Bronchial epithelial cell (primary cell): ENCODE data around the gene STAT4. TPM values are rescaled to one million over a fixed set of nuclear protein-coding genes. Genes with fewer than 3 reads are reported as not detected.

ENCODE experiments used
- DNase-seq: peaks from one replicate; pipeline ENCODE4 v3.0.0-alpha.2; 2010; ENCODE audit warnings: low read depth
- FAIRE-seq: peaks from 2 replicates; lab custom pipeline; 2011; peaks lifted over from hg19 to GRCh38; lab: Jason Lieb, UNC
- H3K27me3 ChIP-seq: 2 replicates; pipeline ENCODE4 v1.5.1; 2011; ENCODE audit warnings: low read length; ENCODE audit not compliant: control insufficient read depth, insufficient read depth
- H3K36me3 ChIP-seq: 2 replicates; pipeline ENCODE4 v1.5.1; 2011; ENCODE audit warnings: low read length; ENCODE audit not compliant: control insufficient read depth, insufficient read depth
- H3K4me3 ChIP-seq: 2 replicates; pipeline ENCODE4 v1.5.1; 2011; ENCODE audit warnings: mild to moderate bottlenecking, low read depth, low read length, control low read depth
- total RNA-seq: library from RNA; depleted of rRNA; stranded (reverse); fragments of >200 nt; gene quantifications from 2 replicates; pipeline ENCODE4 v1.2.1, GENCODE V29; 2014
- TF ChIP-seq, protein P1 (sequence below): IDR thresholded peaks from 2 replicates; pipeline ENCODE4 v1.5.1; 2011; ENCODE audit warnings: mild to moderate bottlenecking, moderate library complexity, low read length, control low read depth, inconsistent platforms; ENCODE audit not compliant: insufficient read depth, severe bottlenecking

The STAT4 gene
- total RNA-seq, 1 donor from 2014 or later, result 7.1 TPM

DNA sequence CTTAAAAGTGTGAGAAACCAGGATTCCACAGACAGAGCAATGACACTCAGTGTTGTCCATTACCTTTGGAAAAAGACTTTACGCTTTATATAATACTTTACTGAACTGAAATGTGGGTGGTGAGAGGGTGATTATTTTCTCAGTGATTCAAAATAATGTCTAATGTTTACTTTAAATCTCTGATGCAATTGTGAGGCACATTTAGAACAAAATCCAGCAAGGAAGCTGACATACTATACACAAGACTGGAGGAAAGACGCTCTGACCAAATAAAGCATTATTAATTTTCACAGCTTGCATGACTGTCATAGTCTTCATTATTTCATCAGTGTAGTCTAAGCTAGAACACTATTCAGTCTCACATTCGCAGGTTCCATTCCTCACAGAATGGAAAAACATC lies 102.7 kb downstream of the STAT4 start:
- Histone ChIP-seq H3K4me3 (no peak overlapping the region), H3K27me3 (no peaks in the 10 kb centered on the region), H3K36me3 (no peaks in the 10 kb centered on the region)
- DNase-seq (peak; percentile 89), FAIRE-seq (no peak)
- TF ChIP-seq, protein P1, sequence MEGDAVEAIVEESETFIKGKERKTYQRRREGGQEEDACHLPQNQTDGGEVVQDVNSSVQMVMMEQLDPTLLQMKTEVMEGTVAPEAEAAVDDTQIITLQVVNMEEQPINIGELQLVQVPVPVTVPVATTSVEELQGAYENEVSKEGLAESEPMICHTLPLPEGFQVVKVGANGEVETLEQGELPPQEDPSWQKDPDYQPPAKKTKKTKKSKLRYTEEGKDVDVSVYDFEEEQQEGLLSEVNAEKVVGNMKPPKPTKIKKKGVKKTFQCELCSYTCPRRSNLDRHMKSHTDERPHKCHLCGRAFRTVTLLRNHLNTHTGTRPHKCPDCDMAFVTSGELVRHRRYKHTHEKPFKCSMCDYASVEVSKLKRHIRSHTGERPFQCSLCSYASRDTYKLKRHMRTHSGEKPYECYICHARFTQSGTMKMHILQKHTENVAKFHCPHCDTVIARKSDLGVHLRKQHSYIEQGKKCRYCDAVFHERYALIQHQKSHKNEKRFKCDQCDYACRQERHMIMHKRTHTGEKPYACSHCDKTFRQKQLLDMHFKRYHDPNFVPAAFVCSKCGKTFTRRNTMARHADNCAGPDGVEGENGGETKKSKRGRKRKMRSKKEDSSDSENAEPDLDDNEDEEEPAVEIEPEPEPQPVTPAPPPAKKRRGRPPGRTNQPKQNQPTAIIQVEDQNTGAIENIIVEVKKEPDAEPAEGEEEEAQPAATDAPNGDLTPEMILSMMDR, result no peak

DNA sequence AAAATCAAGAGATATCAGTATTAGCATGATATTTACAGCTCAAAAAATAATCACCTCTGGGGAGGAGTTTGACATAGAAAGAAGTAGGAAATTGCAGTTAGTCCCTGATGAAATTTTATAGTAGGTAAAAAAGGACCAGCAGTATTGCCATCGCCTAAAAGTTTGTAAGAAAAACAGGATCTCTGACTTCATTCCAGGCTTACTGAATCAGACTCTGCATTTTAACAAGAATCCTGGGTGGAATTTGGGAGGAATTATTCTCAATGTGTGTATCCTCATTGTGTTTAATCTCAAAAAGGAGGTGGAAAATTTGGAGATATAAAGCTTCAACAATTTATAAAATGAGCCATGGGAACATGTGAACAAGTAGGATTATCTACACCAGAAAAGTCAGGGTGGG lies 105.7 kb downstream of the STAT4 start:
- TF ChIP-seq, protein P1, result no peak
- FAIRE-seq (no peak), DNase-seq (no peak)
- Histone ChIP-seq H3K4me3 (no peak overlapping the region), H3K27me3 (no peaks in the 10 kb centered on the region), H3K36me3 (no peaks in the 10 kb centered on the region)

- DNase-seq (peak; percentile 81), FAIRE-seq (no peak)
- H3K27me3 ChIP-seq, result no peaks in the 10 kb centered on the region
- TF ChIP-seq, protein P1, result no peak
- no peak overlapping the region for H3K4me3 ChIP-seq
- H3K36me3 ChIP-seq, result no peaks in the 10 kb centered on the region
Measured at GRCh38 chr2:191043438-191043837, 107.4 kb downstream of the STAT4 start.

GRCh38 chr2:191041418-191042161 lies 109.2 kb downstream of the STAT4 start:
- DNase-seq (peak; percentile 79), FAIRE-seq (peak; percentile 70)
- no peaks in the 10 kb centered on the region for H3K27me3 ChIP-seq

DNA sequence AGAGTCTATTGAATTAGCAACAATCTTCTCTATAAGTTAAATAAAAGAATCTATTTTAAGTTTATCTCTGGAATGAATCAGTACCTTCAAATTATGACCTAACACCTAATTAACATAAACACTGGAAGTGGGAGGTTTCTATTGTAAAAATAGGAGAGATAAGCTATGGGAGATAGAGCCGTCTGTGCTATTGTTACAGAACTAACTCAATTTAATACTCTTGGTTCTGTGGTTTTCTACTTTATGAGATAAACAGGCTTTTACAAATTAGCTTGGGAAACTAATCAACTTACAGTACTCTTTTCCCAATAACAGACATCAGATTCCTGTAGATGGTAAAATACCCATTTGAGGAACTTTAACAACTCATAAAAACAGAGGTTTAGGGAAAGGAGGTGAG lies 111.2 kb downstream of the STAT4 start:
- Histone ChIP-seq H3K4me3 (no peak overlapping the region), H3K36me3 (no peaks in the 10 kb centered on the region), H3K27me3 (no peaks in the 10 kb centered on the region)
- no peak for FAIRE-seq
- TF ChIP-seq, protein P1, result no peak
- no peak for DNase-seq

More at GRCh38 chr2:191041418-191042161, 109.2 kb downstream of the STAT4 start:
- H3K4me3 ChIP-seq, result no peak overlapping the region
- TF ChIP-seq, protein P1, result no peak
- no peaks in the 10 kb centered on the region for H3K36me3 ChIP-seq

- no peak for DNase-seq
- no peak overlapping the region for H3K4me3 ChIP-seq
- no peak for FAIRE-seq
- no peaks in the 10 kb centered on the region for H3K36me3 ChIP-seq
- TF ChIP-seq, protein P1, result no peak
- H3K27me3 ChIP-seq, result no peaks in the 10 kb centered on the region
Measured at GRCh38 chr2:191038741-191039140, 112.1 kb downstream of the STAT4 start.
